ENCODE measurements around the gene SPNS2.

The SPNS2 gene

GRCh38 chr17:4550534-4551039 lies 51.9 kb downstream of the SPNS2 start:
- no peak for DNase-seq (ENCODE audit: low spot score)

GRCh38 chr17:4551141-4551540 lies 52.5 kb downstream of the SPNS2 start:
- no peak for DNase-seq (ENCODE audit: low spot score)

DNA sequence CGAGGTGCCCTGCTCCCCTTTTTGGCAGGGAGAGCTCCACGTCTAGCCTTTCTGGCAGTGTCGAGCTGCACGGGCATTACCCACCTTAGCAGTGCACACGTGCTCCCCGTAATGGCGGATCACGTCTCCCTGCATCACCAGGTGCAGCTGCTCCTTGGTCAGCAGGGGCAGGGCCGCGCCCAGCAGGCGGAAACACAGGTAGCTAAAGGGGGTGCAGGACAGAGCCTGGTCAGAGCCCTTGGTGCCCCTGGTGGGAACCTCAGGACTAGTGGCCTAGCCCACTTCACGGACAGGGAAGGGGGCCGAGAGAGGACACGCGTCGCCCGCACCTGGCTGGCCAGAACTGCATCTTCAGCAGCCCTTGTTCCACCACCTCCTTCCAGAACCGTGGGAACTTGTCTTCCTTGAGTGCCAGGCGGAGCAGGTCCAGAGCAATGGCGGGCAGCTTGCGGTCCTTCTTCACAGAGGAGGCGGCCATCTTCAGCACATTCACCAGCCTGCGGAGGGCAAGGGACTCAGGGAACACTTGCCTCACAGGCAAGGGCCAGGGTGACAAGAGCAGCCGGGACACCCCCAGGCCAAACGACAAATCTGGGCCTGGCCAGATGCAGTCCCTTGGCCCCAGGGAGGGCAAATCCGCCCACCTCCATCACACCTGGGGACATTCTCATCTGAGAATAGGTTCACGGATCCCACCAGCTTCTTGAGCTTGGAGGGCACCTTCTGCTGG lies 53.3 kb downstream of the SPNS2 start:
- no peak for DNase-seq (ENCODE audit: low spot score)

GRCh38 chr17:4553669-4554068 lies 55.0 kb downstream of the SPNS2 start:
- DNase-seq (ENCODE audit: low spot score) = no peak

DNA sequence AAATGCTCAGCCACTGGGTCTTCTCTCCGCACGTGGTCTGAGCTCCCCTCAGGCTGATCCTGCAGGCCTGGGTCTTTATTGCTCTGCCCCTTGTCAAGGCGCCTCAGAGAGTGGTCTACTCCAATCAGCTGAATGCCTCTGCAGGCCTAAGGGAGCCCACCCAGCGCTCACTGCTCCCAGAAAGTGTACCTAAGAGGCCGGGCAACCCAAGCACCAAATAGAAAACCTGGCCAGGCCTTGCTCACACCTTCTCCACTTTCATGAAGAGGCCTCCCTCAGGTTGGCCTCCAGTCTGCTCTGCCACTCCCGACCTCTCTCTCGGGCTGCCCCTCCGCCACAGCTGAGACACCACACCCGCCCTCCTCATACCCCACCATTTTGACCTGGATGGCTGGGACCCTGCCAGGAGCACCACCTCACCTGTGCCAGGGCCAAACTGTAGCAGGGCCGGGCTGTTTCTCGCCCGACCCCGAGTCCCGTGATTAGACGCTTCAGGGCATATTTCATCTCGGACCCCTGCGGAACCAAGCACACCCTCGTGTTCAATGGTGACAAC lies 55.8 kb downstream of the SPNS2 start:
- DNase-seq (ENCODE audit: low spot score) = no peak

GRCh38 chr17:4554997-4555799 lies 56.5 kb downstream of the SPNS2 start, which contains the start of gene MYBBP1A:
Gene MYBBP1A, minus strand, starts transcription at chr17:4555384. Its CDS starts 60 bp downstream, at chr17:4555324.
- DNase-seq (ENCODE audit: low spot score) = peak; percentile 98

GRCh38 chr17:4555873-4556759 lies 57.4 kb downstream of the SPNS2 start:
- DNase-seq (ENCODE audit: low spot score) = no peak

- DNase-seq (ENCODE audit: low spot score) = no peak
Measured at GRCh38 chr17:4556996-4557395, 58.3 kb downstream of the SPNS2 start.

GRCh38 chr17:4557626-4558346 lies 59.1 kb downstream of the SPNS2 start:
- no peak for DNase-seq (ENCODE audit: low spot score)

- DNase-seq (ENCODE audit: low spot score) = no peak
Measured at GRCh38 chr17:4558347-4558971, 59.8 kb downstream of the SPNS2 start.

- DNase-seq (ENCODE audit: low spot score) = no peak
Measured at GRCh38 chr17:4559139-4559791, 60.6 kb downstream of the SPNS2 start.

- DNase-seq (ENCODE audit: low spot score) = no peak
Measured at GRCh38 chr17:4559966-4560365, 61.3 kb downstream of the SPNS2 start.

DNA sequence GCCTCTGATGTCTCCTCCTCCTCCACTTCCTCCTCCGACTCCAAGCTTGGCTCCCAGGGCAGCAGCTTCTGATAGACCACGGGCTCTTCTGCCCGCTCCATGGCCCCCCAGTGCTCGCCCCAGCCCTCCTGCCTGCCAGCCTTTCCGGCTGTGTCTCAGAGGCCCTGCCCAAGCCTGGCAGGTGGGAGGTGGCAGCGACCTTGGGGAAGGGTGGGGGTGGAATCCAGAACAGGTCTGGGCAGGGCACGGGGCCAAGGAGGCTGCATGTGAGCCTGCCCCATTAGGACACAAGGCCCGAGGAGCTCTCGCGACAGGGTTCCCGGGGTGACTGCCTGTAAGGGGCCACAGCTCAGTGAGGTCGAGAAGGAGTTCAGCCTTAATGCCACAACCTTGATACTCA lies 61.7 kb downstream of the SPNS2 start, which contains the start of gene GGT6:
GGT6 (minus strand) TSS at position 157 of the 400 bp plus-strand sequence; CDS start at position 101, 56 bp downstream.
- no peak for DNase-seq (ENCODE audit: low spot score)

DNA sequence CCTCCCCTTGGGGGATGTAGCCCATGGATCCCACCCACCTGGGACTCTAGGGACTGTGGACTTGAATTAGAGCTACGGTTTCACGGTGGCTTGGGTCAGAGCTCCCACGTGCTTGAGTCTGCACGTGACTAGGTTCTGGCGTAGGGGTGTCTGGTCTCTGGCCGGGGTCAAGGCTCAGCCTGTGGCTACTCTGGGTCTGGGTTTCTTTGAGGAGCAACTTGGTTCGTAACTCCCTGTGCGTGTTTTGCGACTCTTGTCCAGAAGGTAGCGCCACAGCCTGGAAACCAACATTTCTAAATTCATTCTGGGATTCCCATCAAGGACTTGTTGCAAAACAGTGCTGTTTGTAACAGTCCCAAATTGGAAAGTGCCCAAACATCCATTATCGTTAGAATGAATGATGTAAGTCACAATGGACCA lies 62.2 kb downstream of the SPNS2 start:
- no peak for DNase-seq (ENCODE audit: low spot score)

DNA sequence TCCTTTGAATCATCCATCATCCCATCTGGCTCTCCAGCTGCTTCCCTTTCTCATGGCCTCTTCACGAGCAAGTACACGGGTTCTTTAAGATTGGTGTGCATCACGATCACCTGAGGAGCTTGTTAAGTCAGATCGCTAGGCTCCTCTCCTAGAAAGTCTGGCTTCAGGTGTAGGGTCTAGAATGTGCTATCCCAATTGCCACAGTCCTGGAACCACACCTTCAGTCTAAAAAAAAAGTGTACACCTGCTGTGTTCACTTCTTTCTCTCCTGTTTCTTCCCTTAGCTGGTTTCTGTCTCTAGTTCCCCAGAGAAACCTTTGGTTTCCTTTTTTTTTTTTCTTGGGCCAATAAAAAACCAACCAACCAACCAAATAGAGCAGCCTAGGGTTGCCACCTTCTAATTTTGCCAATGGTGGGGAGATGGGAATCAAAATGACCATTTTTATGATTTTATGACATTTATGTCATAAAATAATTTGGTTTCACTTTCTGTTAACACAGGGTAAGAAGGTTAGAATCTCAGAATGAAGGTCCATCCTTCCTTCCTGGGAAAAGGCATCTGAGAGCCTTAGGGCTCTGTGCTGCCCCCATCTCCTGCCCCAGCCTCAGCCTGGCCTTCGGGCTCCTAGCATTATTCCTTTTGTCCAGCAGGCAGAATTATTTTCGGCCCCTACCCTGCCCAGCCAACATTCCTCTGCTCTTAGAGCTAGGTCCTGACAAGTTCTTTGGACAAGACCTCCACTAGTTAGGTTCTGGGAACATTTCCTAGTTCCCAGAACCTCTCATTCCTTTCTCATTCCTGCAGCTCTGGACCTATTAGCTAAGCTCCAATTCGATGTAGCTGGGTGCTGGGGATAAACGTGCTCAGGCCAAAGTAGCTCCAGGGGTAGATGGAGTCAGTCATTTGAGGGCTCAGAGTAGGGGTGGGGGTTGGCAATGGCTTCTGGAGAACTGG lies 63.6 kb downstream of the SPNS2 start:
- peak; percentile 46 for DNase-seq (ENCODE audit: low spot score)

DNA sequence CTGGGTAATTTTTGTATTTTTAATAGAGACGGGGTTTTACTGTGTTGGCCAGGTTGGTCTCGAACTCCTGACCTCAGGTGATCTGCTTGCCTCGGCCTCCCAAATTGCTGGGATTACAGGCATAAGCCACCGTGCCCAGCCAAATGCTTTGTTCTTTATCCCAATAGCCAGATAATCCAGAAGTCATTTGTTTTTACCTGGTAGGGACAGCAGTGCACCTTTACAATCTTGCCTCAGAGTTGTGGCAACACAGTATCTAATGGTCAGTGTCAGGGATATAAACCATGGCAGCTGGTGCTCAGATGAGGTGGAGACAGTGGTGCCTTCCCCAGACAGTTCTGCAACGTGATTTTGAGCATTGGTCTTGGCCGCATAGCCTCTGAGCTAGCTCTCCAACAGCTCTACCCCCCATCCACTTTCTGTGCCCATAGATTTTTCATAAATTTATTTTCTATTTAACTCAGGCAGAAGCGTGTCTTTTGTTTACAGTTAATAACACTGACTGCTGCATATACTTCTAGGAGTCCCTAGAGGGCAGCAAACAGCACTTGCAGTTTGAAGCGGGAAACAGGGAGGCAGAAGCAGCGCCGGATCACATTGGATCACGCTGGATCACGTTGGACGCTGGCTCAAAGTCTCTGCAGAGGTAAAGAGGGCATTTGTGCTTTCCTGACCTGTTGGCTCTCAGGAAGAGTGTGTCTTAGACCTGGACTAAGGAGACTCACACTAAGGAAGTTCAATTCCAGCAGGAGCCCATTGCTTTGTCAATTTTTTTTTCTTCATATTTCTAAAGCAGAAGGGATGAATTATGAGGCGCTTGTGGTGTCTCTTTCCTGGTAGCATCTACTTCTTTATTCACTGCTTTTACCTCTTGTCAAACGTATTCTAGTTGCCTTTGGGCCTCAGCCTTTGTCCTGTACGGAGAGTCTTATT lies 66.8 kb downstream of the SPNS2 start:
- peak; percentile 79 for DNase-seq (ENCODE audit: low spot score)

- DNase-seq (ENCODE audit: low spot score) = peak; percentile 60
Measured at GRCh38 chr17:4566785-4567184, 68.1 kb downstream of the SPNS2 start.

- no peak for DNase-seq (ENCODE audit: low spot score)
Measured at GRCh38 chr17:4569591-4569990, 70.9 kb downstream of the SPNS2 start.

Measured in LoVo (cell line).